ENCODE results near the gene PROM1.

GRCh38 chr4:15956179-15956850 is 127.5 kb downstream of the PROM1 start:
- peak; percentile 71 to 93 (median 84) for TF ChIP-seq CTCF (IDR thresholded peaks at IDR 0.05)
- TF ChIP-seq POLR2A (IDR thresholded peaks at IDR 0.05): no peak

Data from body of pancreas (tissue), 4 donors.